ENCODE data around the gene LY6G5C.
A peak's percentile ranks its signal among the peaks of the same experiment; 100 is the strongest.

Gene LY6G5C

GRCh38 chr6:31689249-31690110 is 8.6 kb upstream of the LY6G5C start:
- DNase-seq, result no peak

- DNase-seq, result no peak
Measured at GRCh38 chr6:31687860-31688693, 7.2 kb upstream of the LY6G5C start.

GRCh38 chr6:31687321-31687720 is 6.5 kb upstream of the LY6G5C start:
- no peak for DNase-seq

- no peak for DNase-seq
Measured at GRCh38 chr6:31686483-31686882, 5.6 kb upstream of the LY6G5C start.

GRCh38 chr6:31683591-31683990 is 2.7 kb upstream of the LY6G5C start:
- DNase-seq, result no peak

- DNase-seq, result peak; percentile 61
Measured at GRCh38 chr6:31681135-31681671, 336 bp upstream of the LY6G5C start.

- no peak for DNase-seq
Measured at GRCh38 chr6:31677955-31678354, 2.9 kb downstream of the LY6G5C start.

GRCh38 chr6:31676904-31677303 is 4.0 kb downstream of the LY6G5C start:
- DNase-seq, result no peak

- DNase-seq, result no peak
Measured at GRCh38 chr6:31676322-31676903, 4.5 kb downstream of the LY6G5C start.

GRCh38 chr6:31669676-31670075 is 11.2 kb downstream of the LY6G5C start, which contains the start of gene LY6G5B:
TSS of gene LY6G5B (plus strand) at chr6:31669976. CDS start at chr6:31670951, 975 bp downstream.
- DNase-seq, result no peak

- DNase-seq, result no peak
Measured at GRCh38 chr6:31666337-31666965, 14.4 kb downstream of the LY6G5C start.

- peak; percentile 98 for DNase-seq
Measured at GRCh38 chr6:31665501-31666336, 15.1 kb downstream of the LY6G5C start, which contains the start of gene CSNK2B. TSS of gene CSNK2B (plus strand) at chr6:31666080. CDS start at chr6:31666832, 752 bp downstream.

GRCh38 chr6:31664790-31665500 is 15.9 kb downstream of the LY6G5C start, which contains the start of gene GPANK1:
TSS of gene GPANK1 (minus strand) at chr6:31664997. CDS start at chr6:31664478, 519 bp downstream.
- peak; percentile 94 for DNase-seq

GRCh38 chr6:31663961-31664789 is 16.7 kb downstream of the LY6G5C start:
- DNase-seq, result no peak

- DNase-seq, result no peak
Measured at GRCh38 chr6:31663126-31663960, 17.5 kb downstream of the LY6G5C start.

GRCh38 chr6:31662124-31662723 is 18.6 kb downstream of the LY6G5C start:
- DNase-seq, result no peak

GRCh38 chr6:31661262-31662123 is 19.4 kb downstream of the LY6G5C start:
- no peak for DNase-seq
